GM12864 (cell line): ENCODE measurements around the gene OR6N2.

Experiments
- DNase-seq: peaks from one replicate; pipeline ENCODE4 v3.0.0-alpha.2; 2011; ENCODE audit warnings: low read depth
- H3K4me3 ChIP-seq: 2 replicates; pipeline ENCODE4 v1.5.1; 2011; ENCODE audit warnings: mild to moderate bottlenecking, low read depth, low read length, control low read depth
- TF ChIP-seq, protein P1 (sequence below): IDR thresholded peaks from 2 replicates; pipeline ENCODE4 v1.5.1; 2011; ENCODE audit warnings: low read depth, mild to moderate bottlenecking, moderate library complexity, low read length, control low read depth, inconsistent platforms; ENCODE audit errors: missing control alignments

OR6N2 gene

DNA sequence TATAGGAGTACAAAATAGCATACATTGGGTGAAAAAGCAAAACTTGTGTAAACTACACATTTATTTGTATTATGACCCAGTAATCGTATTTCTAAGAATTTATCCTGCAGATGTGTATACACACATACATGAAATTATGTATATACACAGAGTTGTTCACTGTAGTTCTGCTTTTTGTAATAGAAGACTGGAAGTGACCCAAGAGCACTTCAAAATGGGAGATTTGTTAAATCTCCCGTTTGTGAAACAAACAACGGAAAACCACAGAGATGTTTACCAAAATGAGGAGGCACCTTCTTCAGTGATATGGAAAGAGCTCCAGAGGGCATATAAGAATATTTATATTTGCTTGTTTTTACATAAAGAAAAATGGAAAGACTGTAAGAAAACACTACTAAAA, 32.2 kb upstream of the OR6N2 start:
- no peak overlapping the region for H3K4me3 ChIP-seq
- TF ChIP-seq, protein P1, sequence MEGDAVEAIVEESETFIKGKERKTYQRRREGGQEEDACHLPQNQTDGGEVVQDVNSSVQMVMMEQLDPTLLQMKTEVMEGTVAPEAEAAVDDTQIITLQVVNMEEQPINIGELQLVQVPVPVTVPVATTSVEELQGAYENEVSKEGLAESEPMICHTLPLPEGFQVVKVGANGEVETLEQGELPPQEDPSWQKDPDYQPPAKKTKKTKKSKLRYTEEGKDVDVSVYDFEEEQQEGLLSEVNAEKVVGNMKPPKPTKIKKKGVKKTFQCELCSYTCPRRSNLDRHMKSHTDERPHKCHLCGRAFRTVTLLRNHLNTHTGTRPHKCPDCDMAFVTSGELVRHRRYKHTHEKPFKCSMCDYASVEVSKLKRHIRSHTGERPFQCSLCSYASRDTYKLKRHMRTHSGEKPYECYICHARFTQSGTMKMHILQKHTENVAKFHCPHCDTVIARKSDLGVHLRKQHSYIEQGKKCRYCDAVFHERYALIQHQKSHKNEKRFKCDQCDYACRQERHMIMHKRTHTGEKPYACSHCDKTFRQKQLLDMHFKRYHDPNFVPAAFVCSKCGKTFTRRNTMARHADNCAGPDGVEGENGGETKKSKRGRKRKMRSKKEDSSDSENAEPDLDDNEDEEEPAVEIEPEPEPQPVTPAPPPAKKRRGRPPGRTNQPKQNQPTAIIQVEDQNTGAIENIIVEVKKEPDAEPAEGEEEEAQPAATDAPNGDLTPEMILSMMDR: no peak
- no peak for DNase-seq

DNA sequence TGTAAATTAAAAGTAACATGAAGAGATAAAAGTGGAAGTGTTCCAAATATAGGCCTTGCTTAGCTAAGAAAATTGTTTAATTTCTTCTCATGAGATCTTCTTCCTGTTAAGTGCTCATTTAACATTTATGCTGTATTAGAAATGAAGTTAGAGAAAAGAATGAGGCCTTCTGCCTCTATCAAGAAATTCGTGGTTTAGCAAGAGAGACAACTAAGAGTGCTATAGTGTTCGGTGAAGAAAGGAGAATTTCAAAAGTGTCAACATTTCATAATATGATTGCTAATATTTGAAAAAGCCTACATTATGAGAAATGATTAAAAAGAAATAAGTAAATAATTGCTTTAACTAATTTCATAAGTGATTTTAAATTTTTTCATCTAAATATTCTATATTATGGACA, 31.3 kb upstream of the OR6N2 start:
- H3K4me3 ChIP-seq: no peak overlapping the region
- DNase-seq: no peak
- TF ChIP-seq, protein P1: no peak

DNA sequence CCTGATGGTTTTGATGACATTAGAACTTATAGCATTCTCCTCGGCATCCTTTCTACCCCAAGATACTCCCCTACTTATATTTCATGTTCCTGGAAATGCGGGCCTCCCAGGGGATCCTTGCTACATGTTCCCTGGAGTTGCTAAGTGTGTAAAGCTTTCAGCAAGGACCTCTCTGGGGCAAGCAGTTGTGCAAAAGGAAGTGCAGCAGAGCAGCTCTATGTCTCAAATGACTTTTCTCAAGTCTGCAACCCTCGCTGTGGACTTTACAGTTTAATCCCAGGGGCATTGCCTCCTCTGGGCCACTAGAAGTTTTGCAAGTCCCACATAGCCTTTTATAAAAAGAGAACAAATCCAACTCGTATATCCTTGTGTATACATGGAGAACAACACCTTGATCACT, 29.3 kb upstream of the OR6N2 start:
- no peak overlapping the region for H3K4me3 ChIP-seq
- DNase-seq: no peak
- TF ChIP-seq, protein P1: no peak

DNA sequence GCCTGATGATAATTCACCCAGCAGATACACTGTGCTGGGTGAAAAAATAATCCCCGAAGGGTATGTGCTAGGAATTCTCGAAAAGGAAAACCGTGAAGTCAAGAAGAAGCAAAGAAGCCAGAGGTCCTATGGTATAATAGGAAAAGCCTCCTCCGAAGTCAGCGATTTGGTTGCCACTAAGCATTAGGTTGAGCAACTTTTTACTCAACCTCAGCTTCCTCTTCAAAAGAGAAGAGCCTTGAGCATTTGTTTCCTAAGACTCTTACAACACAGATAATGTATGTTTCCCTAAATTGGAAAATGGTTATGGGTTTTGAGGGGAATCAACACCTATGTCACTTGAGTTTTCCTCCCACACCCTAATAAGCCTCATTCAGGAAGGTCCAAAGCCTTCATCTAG, 28.9 kb upstream of the OR6N2 start:
- H3K4me3 ChIP-seq: no peak overlapping the region
- TF ChIP-seq, protein P1: no peak
- DNase-seq: no peak

DNA sequence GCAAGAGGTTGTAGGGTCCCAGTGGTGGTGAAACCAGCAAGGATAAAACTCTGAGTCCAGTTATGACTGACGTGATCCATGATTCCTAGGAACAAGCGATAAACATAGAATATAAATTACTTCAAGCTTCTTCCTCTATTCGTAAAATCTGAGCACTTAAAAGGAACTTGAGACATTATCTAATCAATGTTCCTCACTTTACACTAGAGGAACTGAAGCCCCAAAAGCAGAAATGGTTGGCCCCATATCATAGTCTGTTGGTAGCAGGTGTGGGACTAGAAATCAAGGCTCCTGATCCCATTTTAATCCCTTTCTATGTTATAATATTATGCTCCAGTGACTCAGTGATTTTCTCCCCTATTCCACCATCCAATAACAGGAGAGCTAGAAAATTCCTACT, 28.3 kb upstream of the OR6N2 start:
- no peak for DNase-seq
- TF ChIP-seq, protein P1: no peak
- no peak overlapping the region for H3K4me3 ChIP-seq

DNA sequence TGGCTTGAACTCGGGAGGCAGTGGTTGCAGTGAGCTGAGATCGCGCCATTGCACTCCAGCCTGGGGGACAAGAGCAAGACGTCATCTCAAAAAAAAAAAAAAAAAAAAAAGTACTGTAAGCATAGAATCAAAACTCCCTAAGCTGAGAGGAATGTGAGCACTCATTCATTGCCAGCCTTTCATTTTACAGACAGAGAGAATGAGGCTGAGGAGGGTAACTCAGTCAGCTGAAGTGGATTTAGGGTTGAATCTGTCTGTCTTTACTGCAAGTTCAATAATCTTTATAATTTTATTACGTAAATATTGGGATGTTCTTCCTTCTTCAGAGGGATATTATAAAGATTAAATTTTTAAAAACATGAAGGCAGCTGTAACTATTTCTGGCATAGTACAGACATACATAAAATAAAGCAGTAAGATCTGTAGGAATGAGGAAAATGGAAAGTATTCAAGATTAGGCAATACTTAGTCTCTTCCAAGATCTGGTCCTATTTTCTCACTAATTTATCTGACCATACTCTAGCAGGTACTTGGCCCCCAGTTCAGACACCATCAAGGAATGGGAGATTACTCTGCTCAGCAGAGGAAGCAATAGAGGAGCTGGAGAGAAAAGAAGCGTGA, 26.0 kb upstream of the OR6N2 start:
- TF ChIP-seq, protein P1: no peak
- no peak overlapping the region for H3K4me3 ChIP-seq
- DNase-seq: no peak

DNA sequence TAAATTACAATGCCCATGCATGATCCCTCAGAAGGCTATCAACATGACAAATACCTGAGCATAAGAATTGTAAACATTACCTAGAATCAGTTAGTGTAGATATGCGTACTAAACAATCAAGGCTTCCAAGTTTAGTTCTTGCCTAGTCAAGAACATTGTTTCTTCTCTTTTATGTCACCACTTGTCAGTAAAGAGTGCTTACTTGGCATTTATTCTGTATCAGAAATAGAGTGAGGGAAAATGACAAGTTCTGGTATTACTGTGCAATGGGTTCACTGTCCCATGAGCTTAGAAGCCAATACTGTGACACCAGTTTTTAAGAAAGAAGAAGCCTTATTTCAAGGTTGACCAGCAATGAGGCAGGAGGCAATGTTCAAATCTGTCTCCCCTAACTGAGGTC, 22.7 kb upstream of the OR6N2 start:
- H3K4me3 ChIP-seq: no peak overlapping the region
- TF ChIP-seq, protein P1: no peak
- DNase-seq: no peak
